Astrocyte (in vitro differentiated cells and primary cell): ENCODE measurements around the gene NTM. TPM values are rescaled to one million over a fixed set of nuclear protein-coding genes. Genes with fewer than 3 reads are reported as not detected.

Source experiments
- DNase-seq: peaks from one replicate; pipeline ENCODE4 v3.0.0-alpha.2; 2010; ENCODE audit warnings: low read depth
- FAIRE-seq: peaks from 2 replicates; lab custom pipeline; 2011; peaks lifted over from hg19 to GRCh38; lab: Jason Lieb, UNC
- H2AFZ ChIP-seq: 2 replicates; pipeline ENCODE4 v1.6.0; 2012; ENCODE audit warnings: low read depth, low read length, inconsistent platforms
- H3K27ac ChIP-seq: 2 replicates; pipeline ENCODE4 v1.5.1; 2011; ENCODE audit warnings: low read depth, low read length, inconsistent platforms
- H3K27me3 ChIP-seq: 2 replicates; pipeline ENCODE4 v1.6.0; 2011; ENCODE audit warnings: low read length, inconsistent platforms; ENCODE audit not compliant: insufficient read depth
- H3K36me3 ChIP-seq: 2 replicates; pipeline ENCODE4 v1.5.1; 2011; ENCODE audit warnings: low read length, inconsistent platforms; ENCODE audit not compliant: insufficient read depth
- H3K4me1 ChIP-seq: 2 replicates; pipeline ENCODE4 v1.5.1; 2011; ENCODE audit warnings: low read length, inconsistent platforms; ENCODE audit not compliant: insufficient read depth
- H3K4me2 ChIP-seq: 2 replicates; pipeline ENCODE4 v1.6.0; 2012; ENCODE audit warnings: low read length, inconsistent platforms
- H3K4me3 ChIP-seq: 2 replicates; pipeline ENCODE4 v1.5.1; 2011; ENCODE audit warnings: low read depth, mild to moderate bottlenecking, low read length, inconsistent platforms; ENCODE audit not compliant: insufficient read depth
- H3K79me2 ChIP-seq: 2 replicates; pipeline ENCODE4 v1.6.0; 2012; ENCODE audit warnings: mild to moderate bottlenecking, low read length, inconsistent platforms; ENCODE audit not compliant: insufficient read depth
- H3K9ac ChIP-seq: 2 replicates; pipeline ENCODE4 v1.6.0; 2012; ENCODE audit warnings: mild to moderate bottlenecking, low read length, inconsistent platforms
- H3K9me3 ChIP-seq: 2 replicates; pipeline ENCODE4 v1.5.1; 2012; ENCODE audit warnings: low read depth, mild to moderate bottlenecking, low read length, inconsistent platforms; ENCODE audit not compliant: insufficient read depth
- H4K20me1 ChIP-seq: 2 replicates; pipeline ENCODE4 v1.6.0; 2012; ENCODE audit warnings: low read length, inconsistent platforms; ENCODE audit not compliant: insufficient read depth
- H3K27ac Mint-ChIP-seq: one replicate; pipeline ENCODE4 v1.8.0; 2021; ENCODE audit warnings: mild to moderate bottlenecking, mixed read lengths; ENCODE audit not compliant: unreplicated experiment
- H3K27me3 Mint-ChIP-seq: one replicate; pipeline ENCODE4 v1.8.0; 2021; ENCODE audit warnings: low read depth, mixed read lengths; ENCODE audit not compliant: unreplicated experiment
- H3K36me3 Mint-ChIP-seq: one replicate; pipeline ENCODE4 v1.8.0; 2021; ENCODE audit warnings: low read depth, mixed read lengths; ENCODE audit not compliant: unreplicated experiment
- H3K4me1 Mint-ChIP-seq: one replicate; pipeline ENCODE4 v1.8.0; 2021; ENCODE audit warnings: low read depth, mixed read lengths; ENCODE audit not compliant: unreplicated experiment
- H3K4me3 Mint-ChIP-seq: one replicate; pipeline ENCODE4 v1.8.0; 2021; ENCODE audit warnings: mild to moderate bottlenecking, moderate library complexity, mixed read lengths; ENCODE audit not compliant: unreplicated experiment
- H3K9me3 Mint-ChIP-seq: one replicate; pipeline ENCODE4 v1.8.0; 2021; ENCODE audit warnings: mild to moderate bottlenecking, mixed read lengths; ENCODE audit not compliant: unreplicated experiment
- EZH2 ChIP-seq: IDR thresholded peaks from 2 replicates; pipeline ENCODE4 v1.6.1; 2012; ENCODE audit warnings: mild to moderate bottlenecking, low read length, inconsistent platforms; ENCODE audit not compliant: insufficient read depth
- total RNA-seq: library from RNA; stranded (reverse); gene quantifications from 2 replicates; pipeline ENCODE4 v1.2.1, GENCODE V29; 2021
- TF ChIP-seq, protein P1 (sequence below): IDR thresholded peaks from 2 replicates; pipeline ENCODE4 v1.5.1; 2011; ENCODE audit warnings: low read depth, mild to moderate bottlenecking, inconsistent platforms, low read length, moderate library complexity; ENCODE audit not compliant: insufficient read depth

The NTM gene
- total RNA-seq, 1 donor from 2014 or later = 98.2 TPM

DNA sequence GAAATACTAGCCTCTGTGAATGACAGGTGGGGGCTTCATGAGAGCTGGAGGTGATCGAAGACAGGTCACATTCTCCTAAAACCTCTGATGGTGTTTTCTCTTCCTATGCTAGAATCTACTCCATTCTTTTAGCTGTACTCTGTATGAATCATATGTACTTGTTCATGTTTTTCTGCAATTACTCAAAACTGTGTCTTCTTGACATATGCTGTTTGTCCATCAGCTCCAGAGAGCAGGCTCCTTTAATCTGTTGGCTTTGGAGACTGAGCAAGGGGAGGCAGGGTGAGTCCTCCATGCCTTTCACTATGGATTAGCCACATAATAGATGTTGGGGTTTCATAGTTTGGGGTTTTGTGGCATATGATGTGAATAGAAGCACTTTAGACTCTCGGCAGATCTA is 598.8 kb downstream of the NTM start:
- Mint-ChIP-seq H3K4me3 (no peak overlapping the region), H3K36me3 (peaks cover 5% of the 10 kb centered on the region), H3K4me1 (peaks cover 21% of the 10 kb centered on the region), H3K27ac (no peak overlapping the region), H3K27me3 (no peaks in the 10 kb centered on the region), H3K9me3 (no peaks in the 10 kb centered on the region)
- no peak for FAIRE-seq
- Histone ChIP-seq H3K4me2 (no peak overlapping the region), H4K20me1 (peaks cover 3% of the 10 kb centered on the region), H3K4me3 (no peak overlapping the region), H3K9ac (no peak overlapping the region), H3K9me3 (no peaks in the 10 kb centered on the region), H3K79me2 (peaks cover 32% of the 10 kb centered on the region), H3K4me1 (peaks cover under 1% of the 10 kb centered on the region), H3K27ac (no peak overlapping the region), H3K36me3 (peaks cover 4% of the 10 kb centered on the region), H3K27me3 (no peaks in the 10 kb centered on the region), H2AFZ (no peak overlapping the region)
- TF ChIP-seq, protein P1, sequence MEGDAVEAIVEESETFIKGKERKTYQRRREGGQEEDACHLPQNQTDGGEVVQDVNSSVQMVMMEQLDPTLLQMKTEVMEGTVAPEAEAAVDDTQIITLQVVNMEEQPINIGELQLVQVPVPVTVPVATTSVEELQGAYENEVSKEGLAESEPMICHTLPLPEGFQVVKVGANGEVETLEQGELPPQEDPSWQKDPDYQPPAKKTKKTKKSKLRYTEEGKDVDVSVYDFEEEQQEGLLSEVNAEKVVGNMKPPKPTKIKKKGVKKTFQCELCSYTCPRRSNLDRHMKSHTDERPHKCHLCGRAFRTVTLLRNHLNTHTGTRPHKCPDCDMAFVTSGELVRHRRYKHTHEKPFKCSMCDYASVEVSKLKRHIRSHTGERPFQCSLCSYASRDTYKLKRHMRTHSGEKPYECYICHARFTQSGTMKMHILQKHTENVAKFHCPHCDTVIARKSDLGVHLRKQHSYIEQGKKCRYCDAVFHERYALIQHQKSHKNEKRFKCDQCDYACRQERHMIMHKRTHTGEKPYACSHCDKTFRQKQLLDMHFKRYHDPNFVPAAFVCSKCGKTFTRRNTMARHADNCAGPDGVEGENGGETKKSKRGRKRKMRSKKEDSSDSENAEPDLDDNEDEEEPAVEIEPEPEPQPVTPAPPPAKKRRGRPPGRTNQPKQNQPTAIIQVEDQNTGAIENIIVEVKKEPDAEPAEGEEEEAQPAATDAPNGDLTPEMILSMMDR = no peak
- no peak for TF ChIP-seq EZH2
- DNase-seq = no peak

DNA sequence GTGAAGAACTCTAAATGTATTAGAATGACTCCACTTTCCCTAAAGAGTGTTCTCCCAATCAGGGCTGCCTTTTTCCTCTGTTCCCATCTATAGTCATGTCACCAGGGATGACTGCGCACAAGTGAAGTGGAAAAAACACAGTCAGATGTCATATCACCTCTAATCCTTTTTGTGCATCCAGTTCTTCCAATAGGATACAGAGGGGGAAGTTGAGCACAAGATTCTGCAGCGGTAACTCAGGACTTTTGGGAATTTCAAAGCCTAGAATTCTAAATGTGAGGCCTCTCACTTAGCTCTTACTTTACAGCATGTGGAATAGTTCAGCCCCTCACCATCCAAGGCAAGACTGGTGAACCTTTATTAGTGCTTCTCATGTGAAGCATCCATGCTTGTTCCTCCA is 602.6 kb downstream of the NTM start:
- Mint-ChIP-seq H3K27ac (no peak overlapping the region), H3K4me1 (peaks cover 24% of the 10 kb centered on the region), H3K9me3 (no peaks in the 10 kb centered on the region), H3K36me3 (peaks cover 10% of the 10 kb centered on the region), H3K27me3 (no peaks in the 10 kb centered on the region), H3K4me3 (no peak overlapping the region)
- Histone ChIP-seq H3K9ac (no peak overlapping the region), H3K4me3 (no peak overlapping the region), H4K20me1 (no peaks in the 10 kb centered on the region), H3K36me3 (peaks cover 6% of the 10 kb centered on the region), H3K79me2 (peaks cover 25% of the 10 kb centered on the region), H3K4me2 (no peak overlapping the region), H3K27me3 (no peaks in the 10 kb centered on the region), H3K27ac (no peak overlapping the region), H3K4me1 (peaks cover 17% of the 10 kb centered on the region), H2AFZ (no peak overlapping the region), H3K9me3 (no peaks in the 10 kb centered on the region)
- no peak for FAIRE-seq
- DNase-seq = no peak
- no peak for TF ChIP-seq EZH2
- TF ChIP-seq, protein P1 = no peak

DNA sequence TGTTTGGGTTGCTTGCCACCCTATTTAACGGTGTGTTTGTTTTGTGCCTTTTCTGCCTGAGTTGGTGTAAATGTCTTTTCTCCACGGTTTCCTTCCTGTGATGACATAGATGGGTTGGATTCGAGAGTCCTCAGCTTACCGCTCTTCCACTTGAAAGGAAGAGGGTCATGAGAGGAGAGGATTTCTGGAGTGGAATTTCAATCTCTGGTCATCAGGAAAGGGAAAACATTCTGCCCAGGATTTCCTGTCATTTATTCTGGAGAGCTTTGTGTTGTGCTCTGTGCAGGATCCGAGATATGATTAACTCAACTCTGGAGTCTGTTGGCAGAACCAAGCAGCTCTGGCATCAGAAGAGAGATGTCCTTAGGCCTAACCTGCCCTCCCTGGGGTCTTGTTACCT is 605.2 kb downstream of the NTM start:
- Histone ChIP-seq H3K27ac (no peak overlapping the region), H3K9ac (no peak overlapping the region), H3K79me2 (peaks cover 25% of the 10 kb centered on the region), H3K4me2 (no peak overlapping the region), H3K4me1 (peaks cover 25% of the 10 kb centered on the region), H3K27me3 (no peaks in the 10 kb centered on the region), H3K36me3 (peaks cover 2% of the 10 kb centered on the region), H3K9me3 (no peaks in the 10 kb centered on the region), H2AFZ (no peak overlapping the region), H4K20me1 (no peaks in the 10 kb centered on the region), H3K4me3 (no peak overlapping the region)
- H3K36me3 Mint-ChIP-seq = peaks cover 10% of the 10 kb centered on the region
- DNase-seq (no peak), FAIRE-seq (no peak)
- no peaks in the 10 kb centered on the region for H3K9me3 Mint-ChIP-seq
- no peak overlapping the region for H3K4me3 Mint-ChIP-seq
- H3K4me1 Mint-ChIP-seq = peaks cover 34% of the 10 kb centered on the region
- TF ChIP-seq EZH2 = no peak
- TF ChIP-seq, protein P1 = no peak
- H3K27ac Mint-ChIP-seq = no peak overlapping the region
- no peaks in the 10 kb centered on the region for H3K27me3 Mint-ChIP-seq
